Hindlimb muscle (tissue), 1 donor: ENCODE results near the gene INVS. TPM values are rescaled to one million over a fixed set of nuclear protein-coding genes. Genes with fewer than 3 reads are reported as not detected.

Experiments
- DNase-seq: peaks from one replicate; pipeline ENCODE4 v3.0.0-alpha.2; 2013
- polyA plus RNA-seq: library from polyadenylated mRNA; unstranded; fragments of 120-200 nt; gene quantifications from one replicate; pipeline ENCODE4 v1.2.1, GENCODE V29; 2013; ENCODE audit not compliant: insufficient read length

The INVS gene
- polyA plus RNA-seq, 1 donor = 11.9 TPM

DNA sequence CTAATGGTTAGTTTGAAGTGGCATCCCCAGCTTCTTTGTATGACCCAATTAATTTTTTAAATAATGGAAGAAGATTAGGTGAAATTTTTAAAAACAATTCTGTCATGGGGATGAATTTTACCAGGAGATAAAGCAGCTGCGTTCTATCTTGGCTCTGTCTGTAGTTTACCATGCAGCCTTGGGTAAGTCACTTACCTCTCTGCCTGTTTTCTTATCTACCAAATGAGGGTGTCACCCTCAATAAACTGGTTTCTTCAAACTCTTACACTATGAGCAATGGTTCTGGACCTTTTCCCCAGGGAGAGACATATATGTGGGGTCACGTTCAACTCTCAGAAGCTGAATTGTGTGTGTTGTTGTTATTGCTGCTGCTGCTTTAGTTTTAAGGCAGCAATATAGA, 182.0 kb downstream of the INVS start:
- DNase-seq = no peak

- no peak for DNase-seq
Measured at GRCh38 chr9:100281676-100282387, 182.8 kb downstream of the INVS start.

GRCh38 chr9:100282388-100282719, 183.3 kb downstream of the INVS start:
- DNase-seq = no peak

DNA sequence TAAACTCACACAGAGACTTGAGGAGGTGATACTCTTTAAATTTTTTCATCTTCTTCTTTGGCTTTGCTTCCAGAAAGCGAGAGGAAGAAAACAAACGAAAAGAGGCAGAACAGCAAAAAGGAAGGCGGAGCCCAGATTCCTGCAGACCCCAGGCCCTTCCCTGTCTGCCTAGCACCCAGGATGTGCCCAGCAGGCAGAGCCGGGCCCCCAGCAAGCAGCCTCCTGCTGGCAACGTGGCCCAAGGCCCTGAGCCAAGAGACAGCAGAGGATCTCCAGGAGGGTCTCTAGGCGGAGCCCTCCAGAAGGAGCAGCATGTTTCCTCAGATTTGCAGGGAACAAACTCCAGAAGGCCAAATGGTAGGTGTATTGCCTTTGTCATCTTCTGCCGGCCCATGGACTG, 185.2 kb downstream of the INVS start:
- DNase-seq = no peak

DNA sequence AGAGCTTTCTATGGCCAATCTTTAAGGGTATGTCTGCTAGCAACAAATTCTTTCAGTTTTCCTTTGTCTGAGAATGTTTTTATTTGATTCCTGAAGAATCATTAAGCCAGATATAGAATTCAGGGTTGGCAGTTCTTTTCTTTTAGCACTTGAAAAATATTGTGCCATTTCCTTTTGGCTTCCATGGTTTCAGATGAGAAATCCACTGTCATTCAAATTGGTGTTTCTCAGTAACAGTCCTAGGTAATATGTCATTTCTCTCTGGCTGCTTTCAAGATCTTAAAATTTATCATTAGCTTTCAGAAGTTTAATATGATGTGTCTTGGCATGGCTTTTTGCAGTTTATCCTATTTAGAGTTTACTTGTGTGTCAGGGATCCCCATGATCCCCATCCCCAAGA, 186.0 kb downstream of the INVS start:
- no peak for DNase-seq

DNA sequence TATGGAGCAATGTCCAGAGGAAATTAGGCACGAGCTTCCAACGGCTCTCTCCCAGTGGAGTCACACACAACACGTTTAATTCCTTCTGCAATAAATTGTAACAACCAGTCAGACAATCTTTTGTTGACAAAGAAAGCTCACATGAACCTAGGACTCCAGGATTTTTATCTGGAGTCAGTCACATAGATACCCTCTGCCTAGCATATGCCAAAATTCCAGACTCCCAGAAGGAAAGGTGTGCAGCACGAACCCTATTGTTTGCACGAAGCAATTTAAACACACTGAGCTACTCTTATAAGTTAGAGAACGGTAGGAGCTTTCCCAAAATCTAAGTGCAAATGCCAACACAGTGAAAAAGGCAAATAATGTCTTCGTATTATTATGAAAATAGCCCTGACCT, 186.6 kb downstream of the INVS start:
- DNase-seq = no peak

GRCh38 chr9:100286257-100286656, 187.2 kb downstream of the INVS start:
- DNase-seq = no peak

DNA sequence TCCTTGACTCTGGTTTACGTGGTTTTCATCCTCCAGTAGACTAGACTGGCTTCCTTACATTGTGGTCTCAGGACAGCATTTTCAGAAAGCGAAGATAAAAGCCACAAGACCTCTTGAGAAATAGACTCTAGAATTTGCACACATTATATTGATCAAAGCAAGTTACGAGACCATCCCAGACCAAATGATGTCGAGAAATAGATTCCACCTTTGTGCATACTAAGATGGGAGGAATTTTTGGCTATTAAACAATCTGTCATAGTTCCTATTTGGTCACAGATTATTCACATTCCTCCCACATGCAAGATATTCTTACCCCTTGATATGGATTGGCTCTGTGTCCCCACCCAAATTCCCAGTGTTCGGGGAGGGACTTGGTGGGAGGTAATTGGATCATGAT, 188.1 kb downstream of the INVS start:
- no peak for DNase-seq

DNA sequence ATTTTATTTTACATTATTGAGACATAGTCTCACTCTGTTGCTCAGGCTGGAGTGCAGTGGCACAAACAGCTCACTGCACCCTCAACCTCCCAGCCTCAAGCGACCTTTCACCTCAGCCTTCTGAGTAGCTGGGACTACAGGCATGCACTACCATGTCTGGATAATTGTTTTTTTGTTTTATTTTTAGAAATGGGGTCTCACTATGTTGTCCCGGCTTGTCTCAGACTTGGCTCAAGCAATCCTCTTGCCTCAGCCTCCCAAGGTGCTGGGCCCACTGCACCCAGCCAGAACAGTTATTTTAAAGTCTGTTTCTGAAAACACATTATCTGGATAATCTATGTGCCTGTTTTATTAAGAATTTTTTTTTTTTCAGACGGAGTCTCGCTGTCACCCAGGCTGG, 191.7 kb downstream of the INVS start:
- DNase-seq = no peak

DNA sequence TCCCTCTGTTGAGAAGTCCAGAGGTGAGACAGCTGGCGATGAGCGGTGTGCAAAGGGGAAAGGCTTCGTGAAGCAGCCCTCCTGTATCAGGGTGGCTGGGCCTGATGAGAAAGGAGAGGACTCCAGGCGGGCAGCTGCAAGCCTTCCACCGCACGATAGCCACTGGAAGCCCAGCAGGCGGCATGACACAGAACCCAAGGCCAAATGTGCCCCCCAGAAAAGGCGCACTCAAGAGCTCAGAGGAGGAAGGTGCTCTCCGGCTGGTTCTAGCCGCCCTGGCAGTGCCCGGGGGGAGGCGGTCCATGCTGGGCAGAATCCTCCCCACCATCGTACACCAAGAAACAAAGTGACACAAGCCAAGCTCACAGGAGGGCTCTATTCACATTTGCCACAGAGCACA, 193.4 kb downstream of the INVS start:
- no peak for DNase-seq

DNA sequence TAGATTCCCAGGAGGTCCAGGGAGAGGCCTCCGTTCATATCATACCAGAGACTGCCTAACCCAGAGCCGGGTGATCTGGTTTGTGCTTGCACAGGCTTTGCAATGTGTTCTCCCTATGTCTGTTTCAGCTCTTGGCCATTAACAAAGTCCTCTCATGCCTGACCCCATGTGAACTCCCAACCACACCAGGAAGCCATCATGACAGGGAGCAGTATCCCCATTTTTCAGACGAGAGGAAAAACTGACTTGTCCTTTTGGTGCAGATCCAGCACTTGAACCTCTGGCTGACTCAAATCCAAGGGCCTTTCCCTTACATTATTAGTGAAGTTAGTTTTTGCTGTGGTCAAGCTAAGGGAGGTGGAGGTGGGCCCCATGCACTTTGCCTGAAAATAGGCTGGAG, 195.3 kb downstream of the INVS start:
- DNase-seq = no peak

DNA sequence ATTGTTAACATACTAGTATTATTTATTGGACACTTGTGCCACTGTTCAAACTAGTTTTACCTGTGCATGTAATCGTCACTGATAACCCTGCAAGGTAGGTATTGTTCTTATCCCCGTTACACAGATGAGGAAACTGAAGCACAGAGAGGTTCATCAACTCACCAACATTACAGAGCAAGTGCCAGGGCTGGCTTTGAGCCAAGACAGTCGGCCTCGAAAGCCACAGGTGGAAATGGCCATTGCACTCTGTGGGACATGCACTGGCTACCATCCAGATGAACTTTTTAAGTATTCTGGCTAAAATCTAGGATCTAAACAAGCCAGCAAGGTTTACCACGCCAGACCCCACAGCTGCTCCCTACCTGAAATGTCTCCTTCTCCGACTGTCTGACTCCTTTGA, 195.8 kb downstream of the INVS start:
- DNase-seq = no peak

- no peak for DNase-seq
Measured at GRCh38 chr9:100295240-100295639, 196.2 kb downstream of the INVS start.

DNA sequence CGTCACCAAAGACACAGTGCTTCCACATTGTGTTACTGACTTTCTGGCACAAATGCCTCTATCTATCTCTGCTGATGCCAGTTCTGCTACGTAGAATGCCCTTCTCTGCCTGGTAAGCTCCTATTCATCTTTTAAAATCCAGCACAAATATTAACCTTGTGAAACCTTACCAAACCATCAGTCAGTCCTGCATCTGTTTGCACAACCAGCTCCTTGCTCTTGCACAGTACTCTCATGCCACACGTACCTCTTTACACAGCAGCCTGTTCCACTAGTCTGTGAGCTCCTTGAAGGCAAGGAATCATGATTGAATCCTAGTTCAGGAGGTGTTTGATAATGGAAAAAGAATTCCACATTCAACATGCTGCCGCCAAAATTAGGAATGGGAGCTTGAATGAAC, 197.4 kb downstream of the INVS start:
- no peak for DNase-seq

GRCh38 chr9:100298378-100298777, 199.3 kb downstream of the INVS start:
- no peak for DNase-seq

GRCh38 chr9:100303747-100304146, 204.7 kb downstream of the INVS start:
- no peak for DNase-seq

GRCh38 chr9:100306283-100306682, 207.2 kb downstream of the INVS start:
- DNase-seq = no peak

- no peak for DNase-seq
Measured at GRCh38 chr9:100307080-100307479, 208.0 kb downstream of the INVS start.

GRCh38 chr9:100308965-100309564, 210.0 kb downstream of the INVS start:
- no peak for DNase-seq

DNA sequence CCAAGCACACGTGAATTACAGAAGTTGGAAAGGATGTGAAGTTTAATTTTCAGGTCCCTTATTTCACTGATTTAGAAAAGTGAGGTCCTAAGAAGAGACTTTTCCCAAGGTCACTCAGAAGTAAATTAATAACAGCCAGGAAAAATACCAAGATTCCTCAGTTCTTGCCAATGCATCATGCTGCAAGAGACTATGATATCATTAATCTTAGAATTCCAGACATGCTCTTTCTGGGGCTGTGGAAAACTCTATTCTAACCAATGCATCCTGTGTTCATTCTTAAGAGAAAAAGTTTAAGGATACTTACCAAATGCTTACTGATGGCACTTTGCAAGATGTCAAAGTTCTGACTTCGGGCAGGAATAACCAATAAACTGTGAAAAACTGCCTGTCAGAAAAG, 210.9 kb downstream of the INVS start:
- DNase-seq = no peak

DNA sequence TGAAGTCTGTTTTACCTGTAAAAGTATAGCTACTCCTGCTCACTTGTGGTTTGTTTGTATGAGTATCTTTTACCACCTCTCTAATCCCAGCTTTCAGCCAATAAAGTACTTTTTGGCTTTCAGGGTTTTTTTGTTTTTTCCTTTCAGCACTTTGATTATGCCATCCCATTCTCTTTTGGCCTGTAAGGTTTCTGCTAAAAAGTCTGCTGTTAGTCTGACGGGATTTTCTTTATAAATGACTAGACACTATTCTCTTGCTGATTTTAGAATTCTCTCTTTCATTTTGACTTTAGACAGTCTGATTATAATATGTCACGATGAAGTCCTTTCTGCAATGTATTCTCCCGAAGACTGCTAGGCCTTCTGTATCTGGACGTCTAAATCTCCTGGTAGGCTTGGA, 216.5 kb downstream of the INVS start:
- DNase-seq = no peak

- no peak for DNase-seq
Measured at GRCh38 chr9:100317706-100318105, 218.7 kb downstream of the INVS start.

DNA sequence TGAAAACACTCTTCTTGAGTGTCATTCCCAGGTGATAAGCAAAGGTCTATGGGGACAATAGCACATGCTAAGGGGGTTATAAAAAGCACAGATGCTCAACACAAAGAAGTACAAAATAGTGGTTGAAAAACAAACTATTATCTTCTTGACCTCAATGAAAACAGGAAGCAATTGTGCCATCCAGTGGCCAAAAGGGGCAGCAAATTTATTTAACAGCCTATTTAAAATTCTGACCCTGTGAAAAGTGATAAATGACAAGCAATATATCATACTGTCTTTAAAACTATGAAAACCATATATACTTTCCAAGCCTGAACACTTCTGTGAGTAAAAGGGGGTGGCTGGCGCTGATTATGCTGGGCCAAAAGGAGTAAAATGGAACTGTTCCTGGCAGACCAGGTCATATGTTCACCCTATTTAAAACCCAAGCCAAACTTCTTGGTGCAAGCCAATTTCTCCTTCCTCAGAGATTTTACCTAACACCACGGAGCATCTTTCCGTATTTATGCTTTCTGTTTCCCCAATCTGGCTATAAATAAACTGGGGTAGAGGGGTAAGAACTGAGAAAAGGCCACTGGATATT, 224.0 kb downstream of the INVS start:
- DNase-seq = peak; percentile 27

DNA sequence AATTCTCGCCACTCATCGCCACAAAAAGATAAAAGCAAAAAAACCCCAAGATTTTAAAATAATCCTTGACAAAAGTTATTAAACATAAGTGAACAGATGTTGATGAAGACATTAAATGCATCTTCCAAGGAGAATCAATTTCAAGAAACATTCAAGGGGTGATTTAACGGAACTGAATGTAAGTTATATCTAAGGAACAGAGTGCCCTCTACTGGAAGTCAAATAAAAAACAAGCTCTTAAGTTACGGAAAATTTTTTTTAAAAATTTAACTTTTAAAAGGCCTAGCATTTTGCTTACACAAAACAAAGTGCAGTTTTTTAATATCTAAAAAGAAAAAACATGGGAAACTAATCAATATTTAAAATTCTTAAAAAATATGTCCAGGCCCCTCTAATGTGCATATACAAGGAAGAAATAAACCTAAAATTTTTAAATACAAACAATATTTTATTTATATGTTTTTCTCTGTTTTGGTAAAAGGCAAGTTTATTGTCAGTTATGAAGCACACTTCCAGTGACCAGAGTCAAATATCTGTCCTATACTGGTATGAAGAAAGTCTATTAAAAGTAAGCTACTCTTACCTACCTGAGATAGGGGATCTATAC, 225.7 kb downstream of the INVS start:
- peak; percentile 12 for DNase-seq
